IPS-15b (cell line): ENCODE measurements around the gene TAF10.

Source experiments
- H3K27me3 ChIP-seq: one replicate; pipeline ENCODE4 v1.6.1; 2013; ENCODE audit warnings: low read length; ENCODE audit not compliant: control insufficient read depth, insufficient read depth
- H3K36me3 ChIP-seq: one replicate; pipeline ENCODE4 v1.6.1; 2013; ENCODE audit warnings: low read length; ENCODE audit not compliant: control insufficient read depth, insufficient read depth
- H3K4me1 ChIP-seq: one replicate; pipeline ENCODE4 v1.6.1; 2013; ENCODE audit warnings: mild to moderate bottlenecking, low read length; ENCODE audit not compliant: control insufficient read depth, insufficient read depth
- H3K4me3 ChIP-seq: one replicate; pipeline ENCODE4 v1.5.1; 2013; ENCODE audit warnings: low read depth, low read length
- H3K9ac ChIP-seq: one replicate; pipeline ENCODE4 v1.6.1; 2013; ENCODE audit warnings: low read depth, mild to moderate bottlenecking, low read length
- H3K9me3 ChIP-seq: one replicate; pipeline ENCODE4 v1.6.1; 2013; ENCODE audit warnings: mild to moderate bottlenecking, low read length; ENCODE audit not compliant: control insufficient read depth, insufficient read depth

The TAF10 gene

DNA sequence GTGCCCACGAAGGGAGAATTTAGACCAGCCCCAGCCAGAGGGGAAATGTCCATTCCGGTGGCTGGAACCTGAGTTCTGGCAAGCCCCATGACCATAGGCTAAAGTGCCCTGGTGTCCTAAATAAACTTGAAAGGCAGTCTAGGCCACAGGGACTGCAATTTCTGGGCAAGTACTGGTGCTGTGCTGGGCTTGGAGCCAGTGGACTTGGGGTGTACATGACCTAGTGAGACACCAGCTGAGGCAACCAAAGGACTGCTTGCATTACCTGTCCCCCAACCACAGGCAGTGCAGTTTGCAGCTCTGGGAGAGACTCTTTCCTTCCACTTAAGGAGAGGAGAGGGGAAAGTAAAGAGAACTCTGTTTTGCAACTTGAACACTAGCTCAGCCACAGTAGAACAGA, 32.3 kb downstream of the TAF10 start:
- no peak overlapping the region for H3K4me3 ChIP-seq

DNA sequence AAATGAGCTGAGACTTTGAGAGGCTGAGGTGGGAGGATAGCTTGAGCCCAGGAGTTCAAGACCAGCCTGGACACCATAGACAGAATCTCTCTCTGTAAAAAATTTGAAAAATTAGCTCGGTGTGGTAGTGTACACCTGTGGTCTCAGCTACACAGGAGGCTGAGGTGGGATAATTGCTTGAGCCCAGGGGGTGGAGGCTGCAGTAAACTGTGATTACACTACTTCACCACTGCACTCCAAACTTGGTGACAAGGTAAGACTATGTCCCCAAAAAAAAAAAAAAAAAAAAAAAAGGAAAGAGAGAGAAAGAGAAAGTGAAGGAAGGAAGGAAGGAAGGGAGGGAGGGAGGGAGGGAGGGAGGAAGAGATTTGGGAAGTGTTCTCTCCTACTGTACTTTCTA, 33.9 kb downstream of the TAF10 start:
- Histone ChIP-seq H3K9me3 (no peaks in the 10 kb centered on the region), H3K36me3 (no peaks in the 10 kb centered on the region), H3K4me1 (no peaks in the 10 kb centered on the region), H3K27me3 (no peaks in the 10 kb centered on the region), H3K9ac (no peak overlapping the region), H3K4me3 (no peak overlapping the region)

More for the DNA sequence above, 32.3 kb downstream of the TAF10 start:
- Histone ChIP-seq H3K9ac (no peak overlapping the region), H3K27me3 (no peaks in the 10 kb centered on the region), H3K9me3 (no peaks in the 10 kb centered on the region), H3K36me3 (no peaks in the 10 kb centered on the region), H3K4me1 (no peaks in the 10 kb centered on the region)

- no peaks in the 10 kb centered on the region for H3K4me1 ChIP-seq
- no peaks in the 10 kb centered on the region for H3K9me3 ChIP-seq
- H3K36me3 ChIP-seq = no peaks in the 10 kb centered on the region
- H3K4me3 ChIP-seq = no peak overlapping the region
- no peaks in the 10 kb centered on the region for H3K27me3 ChIP-seq
- no peak overlapping the region for H3K9ac ChIP-seq
These were observed 35.3 kb downstream of the TAF10 start for GRCh38 chr11:6576471-6577373.

GRCh38 chr11:6574816-6575715, 37.0 kb downstream of the TAF10 start:
- H3K4me1 ChIP-seq = no peaks in the 10 kb centered on the region
- H3K9me3 ChIP-seq = no peaks in the 10 kb centered on the region
- H3K36me3 ChIP-seq = no peaks in the 10 kb centered on the region
- no peak overlapping the region for H3K9ac ChIP-seq
- H3K4me3 ChIP-seq = no peak overlapping the region
- no peaks in the 10 kb centered on the region for H3K27me3 ChIP-seq

DNA sequence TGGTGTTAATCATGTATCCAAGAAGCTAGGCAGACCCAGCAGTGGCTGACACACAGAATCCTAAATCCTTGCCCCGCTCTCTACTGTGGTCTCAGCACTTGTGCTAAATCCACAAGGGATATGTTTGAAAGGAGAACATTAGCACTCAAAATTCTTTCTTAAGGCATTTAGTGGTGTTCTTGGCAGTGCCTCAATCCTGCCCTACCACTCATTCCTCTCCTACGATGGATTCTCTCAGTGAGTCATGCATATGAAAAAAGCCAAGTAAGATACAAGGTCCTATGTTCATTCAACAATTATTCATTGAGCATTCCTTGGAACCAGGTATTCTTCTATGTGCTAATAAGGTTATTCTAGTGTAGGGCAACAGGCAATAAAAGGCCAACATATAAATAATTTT, 39.8 kb downstream of the TAF10 start:
- H3K36me3 ChIP-seq = no peaks in the 10 kb centered on the region
- H3K4me3 ChIP-seq = no peak overlapping the region
- peaks cover 4% of the 10 kb centered on the region for H3K4me1 ChIP-seq
- no peaks in the 10 kb centered on the region for H3K27me3 ChIP-seq
- no peaks in the 10 kb centered on the region for H3K9me3 ChIP-seq
- no peak overlapping the region for H3K9ac ChIP-seq

GRCh38 chr11:6571434-6572008, 40.5 kb downstream of the TAF10 start:
- Histone ChIP-seq H3K9me3 (no peaks in the 10 kb centered on the region), H3K9ac (no peak overlapping the region), H3K27me3 (no peaks in the 10 kb centered on the region), H3K4me3 (no peak overlapping the region), H3K36me3 (no peaks in the 10 kb centered on the region), H3K4me1 (peaks cover 4% of the 10 kb centered on the region)

DNA sequence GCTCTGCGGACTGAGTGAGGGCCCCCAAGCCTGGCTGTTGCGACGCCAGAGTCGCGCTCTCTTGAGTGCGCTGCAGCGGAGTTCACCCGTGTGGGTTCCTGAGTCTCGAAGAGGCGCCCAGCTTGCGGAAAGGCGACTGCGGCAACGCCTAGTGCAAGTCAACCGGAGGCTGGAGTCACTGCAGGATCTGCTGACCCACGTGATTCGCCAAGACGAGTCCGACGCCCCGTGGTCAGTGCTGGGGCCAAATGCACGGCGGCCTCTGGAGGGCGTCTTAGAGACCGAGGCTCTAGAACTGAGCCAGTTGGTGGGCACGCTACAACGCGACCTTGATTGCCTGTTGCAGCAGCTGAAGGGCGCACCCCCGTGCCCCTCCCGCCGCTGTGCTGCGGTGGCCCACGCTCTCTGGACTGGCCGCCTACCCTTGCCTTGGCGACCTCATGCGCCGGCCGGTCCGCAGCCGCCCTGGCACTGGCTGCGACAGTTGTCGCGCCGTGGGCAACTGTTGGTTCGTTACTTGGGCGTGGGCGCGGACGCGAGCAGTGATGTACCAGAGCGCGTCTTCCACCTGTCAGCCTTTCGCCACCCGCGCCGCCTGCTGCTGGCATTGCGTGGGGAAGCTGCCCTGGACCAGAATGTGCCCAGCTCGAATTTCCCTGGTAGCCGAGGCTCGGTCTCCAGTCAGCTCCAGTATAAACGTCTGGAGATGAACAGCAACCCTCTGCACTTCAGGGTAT, 41.2 kb downstream of the TAF10 start:
- H3K36me3 ChIP-seq = no peaks in the 10 kb centered on the region
- H3K9me3 ChIP-seq = no peaks in the 10 kb centered on the region
- no peaks in the 10 kb centered on the region for H3K27me3 ChIP-seq
- H3K4me3 ChIP-seq = no peak overlapping the region
- no peak overlapping the region for H3K9ac ChIP-seq
- H3K4me1 ChIP-seq = peaks cover 4% of the 10 kb centered on the region

DNA sequence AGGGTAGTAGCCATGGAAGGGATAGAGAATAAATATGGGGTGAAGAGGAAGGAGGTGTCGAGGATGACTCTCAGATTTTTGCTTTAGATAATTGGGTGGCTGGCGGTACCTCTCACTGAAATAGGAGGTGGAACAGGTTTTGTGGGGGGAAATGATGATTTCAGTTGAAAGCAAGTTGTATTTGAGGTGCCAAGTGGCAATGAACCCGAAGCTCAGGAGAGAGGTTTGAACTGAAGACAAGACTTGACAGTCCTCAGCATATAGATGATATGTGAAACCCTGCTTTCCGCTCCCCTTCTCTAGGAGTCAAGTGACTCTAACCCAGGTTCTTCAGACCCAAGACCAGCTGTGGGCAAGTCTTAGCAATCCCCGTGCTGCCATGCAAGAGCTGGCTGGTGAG, 42.3 kb downstream of the TAF10 start:
- Histone ChIP-seq H3K4me1 (peaks cover 7% of the 10 kb centered on the region), H3K4me3 (no peak overlapping the region), H3K27me3 (no peaks in the 10 kb centered on the region), H3K36me3 (no peaks in the 10 kb centered on the region), H3K9me3 (no peaks in the 10 kb centered on the region), H3K9ac (no peak overlapping the region)

DNA sequence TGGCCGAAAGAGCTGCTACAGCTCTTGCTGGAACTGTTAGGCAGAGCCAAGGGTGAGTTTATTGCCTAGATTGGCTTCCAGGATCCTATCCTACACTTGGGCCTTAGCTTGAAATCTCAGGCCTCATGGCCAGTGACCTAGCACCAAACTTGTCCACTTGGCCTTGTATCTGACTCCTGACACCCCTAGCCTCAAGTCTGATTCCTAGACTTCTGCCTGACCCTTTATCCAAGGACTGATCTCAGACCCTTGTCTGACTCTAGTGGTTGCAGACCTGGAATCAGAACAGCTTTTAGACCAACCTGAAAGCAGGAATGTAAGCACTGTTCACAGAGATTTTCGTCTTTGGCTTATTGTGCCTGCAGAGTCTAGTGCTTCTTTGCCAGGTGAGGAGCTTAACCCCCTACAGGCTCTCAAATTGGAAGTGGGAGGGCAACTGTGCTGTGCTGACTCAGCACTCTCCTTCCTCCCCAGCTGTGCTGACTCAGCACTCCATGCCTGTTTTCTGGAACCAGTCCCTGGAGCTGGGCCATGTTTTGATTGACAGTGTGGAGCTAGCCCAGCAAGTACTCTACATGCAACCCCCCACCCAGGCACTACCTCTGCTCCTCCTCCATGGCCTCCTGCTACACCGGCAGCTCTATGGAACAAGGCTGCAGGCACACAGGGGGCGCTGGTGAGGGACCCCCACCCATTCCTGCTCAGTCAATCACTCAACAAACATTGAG, 43.7 kb downstream of the TAF10 start:
- Histone ChIP-seq H3K36me3 (no peaks in the 10 kb centered on the region), H3K4me1 (peaks cover 7% of the 10 kb centered on the region), H3K27me3 (no peaks in the 10 kb centered on the region), H3K4me3 (no peak overlapping the region), H3K9ac (no peak overlapping the region), H3K9me3 (no peaks in the 10 kb centered on the region)

DNA sequence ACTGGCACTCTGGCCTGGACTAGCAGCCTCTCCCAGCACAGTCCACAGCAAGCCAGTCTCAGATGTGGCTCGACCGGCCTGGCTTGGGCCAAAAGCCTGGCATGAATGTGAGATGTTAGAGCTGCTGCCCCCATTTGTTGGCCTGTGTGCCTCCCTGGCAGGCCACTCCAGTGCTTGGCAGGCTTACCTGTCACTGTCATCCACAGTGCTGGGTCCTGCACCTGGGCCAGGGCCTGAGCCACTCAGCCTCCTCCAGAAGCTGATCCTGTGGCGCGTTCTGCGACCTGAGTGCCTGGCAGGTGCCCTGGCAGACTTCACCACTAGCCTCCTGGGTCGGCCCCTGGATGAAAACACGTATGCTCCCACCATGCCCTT, 44.7 kb downstream of the TAF10 start:
- Histone ChIP-seq H3K36me3 (no peaks in the 10 kb centered on the region), H3K9ac (no peak overlapping the region), H3K27me3 (no peaks in the 10 kb centered on the region), H3K9me3 (no peaks in the 10 kb centered on the region), H3K4me3 (no peak overlapping the region), H3K4me1 (peaks cover 7% of the 10 kb centered on the region)
